Left ventricle myocardium inferior (tissue), 1 donor: ENCODE data around the gene NLRP12. TPM values are rescaled to one million over a fixed set of nuclear protein-coding genes. Genes with fewer than 3 reads are reported as not detected.
"Not testable (repeated sequence)": the region's sequence is repeated elsewhere in the genome, so short reads cannot be mapped to it uniquely, and the experiment has no call there.

Source experiments
- DNase-seq: peaks from one replicate; pipeline ENCODE4 v3.0.0-alpha.2; 2020
- H3K27ac ChIP-seq: fragments of 200-600 bp; replicated peaks from 2 replicates; pipeline ENCODE4 v1.8.0; 2021
- H3K27me3 ChIP-seq: fragments of 200-600 bp; 2 replicates; pipeline ENCODE4 v1.8.0; 2021; ENCODE audit warnings: low read depth
- H3K36me3 ChIP-seq: fragments of 200-600 bp; 2 replicates; pipeline ENCODE4 v1.8.0; 2021
- H3K4me1 ChIP-seq: fragments of 200-600 bp; 2 replicates; pipeline ENCODE4 v1.8.0; 2021
- H3K4me3 ChIP-seq: fragments of 200-600 bp; 2 replicates; pipeline ENCODE4 v1.8.0; 2021; ENCODE audit warnings: mild to moderate bottlenecking, moderate library complexity
- H3K9me3 ChIP-seq: fragments of 200-600 bp; replicated peaks from 2 replicates; pipeline ENCODE4 v1.8.0; 2021
- CTCF ChIP-seq: fragments of 200-600 bp; IDR thresholded peaks from 2 replicates; pipeline ENCODE4 v1.8.0; 2021; ENCODE audit warnings: antibody characterized with exemption, mild to moderate bottlenecking, borderline replicate concordance
- intact Hi-C: fragments of 100-400 bp; cut with micrococcal nuclease; formaldehyde crosslinking; loops from one replicate; pipeline ENCODE4 v1.11.0; 2022
- total RNA-seq: library from RNA; stranded (reverse); fragmentation: NEBNext Ultra II Directional; extraction: Animal tissue kit (Norgen Biotek cat#: 25700); gene quantifications from one replicate; pipeline ENCODE4 v1.2.1, GENCODE V29; 2021
- donor health status: DM: no; HTN: yes; CAD: no; lungs with severe emphysema.

The NLRP12 gene
- total RNA-seq, 1 donor from 2014 or later: 0.22 TPM

- TF ChIP-seq CTCF: no peak
- Histone ChIP-seq H3K36me3 (no peaks in the 10 kb centered on the region), H3K27ac (no peak overlapping the region), H3K4me1 (peaks cover 4% of the 10 kb centered on the region), H3K4me3 (no peak overlapping the region), H3K27me3 (peaks cover 23% of the 10 kb centered on the region), H3K9me3 (no peaks in the 10 kb centered on the region)
- intact Hi-C loops: no loop called here
- no peak for DNase-seq
Measured at GRCh38 chr19:53847555-53847954, 23.4 kb upstream of the NLRP12 start.

- intact Hi-C loops: loop anchor here (5.0 kb wide), 1 partner anchor 37 kb away; the partner anchor contains the start of gene PRKCG
- DNase-seq: no peak
- no peak overlapping the region for H3K27ac ChIP-seq
- TF ChIP-seq CTCF: no peak
- H3K27me3 ChIP-seq: peaks cover 8% of the 10 kb centered on the region
- no peaks in the 10 kb centered on the region for H3K9me3 ChIP-seq
- peaks cover 6% of the 10 kb centered on the region for H3K4me1 ChIP-seq
- no peak overlapping the region for H3K4me3 ChIP-seq
- no peaks in the 10 kb centered on the region for H3K36me3 ChIP-seq
Measured at GRCh38 chr19:53844849-53845246, 20.7 kb upstream of the NLRP12 start.

GRCh38 chr19:53840914-53841313 is 16.8 kb upstream of the NLRP12 start:
- H3K36me3 ChIP-seq, H3K27ac ChIP-seq, DNase-seq, H3K9me3 ChIP-seq, H3K4me3 ChIP-seq, H3K4me1 ChIP-seq: not testable (repeated sequence)
- intact Hi-C loops: loop anchor here (5.0 kb wide), 1 partner anchor 41 kb away; the partner anchor contains the start of gene PRKCG
- H3K27me3 ChIP-seq: peaks cover 31% of the 10 kb centered on the region

GRCh38 chr19:53840241-53840640 is 16.1 kb upstream of the NLRP12 start:
- not testable (repeated sequence) for DNase-seq, H3K4me3 ChIP-seq, H3K9me3 ChIP-seq, H3K36me3 ChIP-seq, H3K4me1 ChIP-seq, H3K27ac ChIP-seq
- peaks cover 25% of the 10 kb centered on the region for H3K27me3 ChIP-seq
- intact Hi-C loops: loop anchor here (5.0 kb wide), 1 partner anchor 42 kb away; the partner anchor contains the start of gene PRKCG

GRCh38 chr19:53838446-53838845 is 14.3 kb upstream of the NLRP12 start:
- intact Hi-C loops, H3K9me3 ChIP-seq, H3K36me3 ChIP-seq: not testable (repeated sequence)

GRCh38 chr19:53832861-53833260 is 8.7 kb upstream of the NLRP12 start:
- H3K27ac ChIP-seq, DNase-seq, H3K36me3 ChIP-seq, H3K4me1 ChIP-seq, intact Hi-C loops, H3K4me3 ChIP-seq, H3K9me3 ChIP-seq: not testable (repeated sequence)
- H3K27me3 ChIP-seq: peaks cover 38% of the 10 kb centered on the region

More at GRCh38 chr19:53838446-53838845, 14.3 kb upstream of the NLRP12 start:
- H3K4me3 ChIP-seq, H3K27ac ChIP-seq, DNase-seq, H3K4me1 ChIP-seq: not testable (repeated sequence)
- H3K27me3 ChIP-seq: peaks cover 27% of the 10 kb centered on the region

GRCh38 chr19:53828531-53828930 is 4.4 kb upstream of the NLRP12 start:
- Histone ChIP-seq H3K9me3 (no peaks in the 10 kb centered on the region), H3K4me1 (no peaks in the 10 kb centered on the region), H3K27me3 (peaks cover 66% of the 10 kb centered on the region), H3K4me3 (no peak overlapping the region), H3K36me3 (no peaks in the 10 kb centered on the region), H3K27ac (no peak overlapping the region)
- intact Hi-C loops: no loop called here
- no peak for DNase-seq
- TF ChIP-seq CTCF: no peak

GRCh38 chr19:53826876-53827275 is 2.8 kb upstream of the NLRP12 start:
- H3K27me3 ChIP-seq: peaks cover 55% of the 10 kb centered on the region
- intact Hi-C loops: no loop called here
- TF ChIP-seq CTCF: no peak

More at GRCh38 chr19:53826876-53827275, 2.8 kb upstream of the NLRP12 start:
- H3K36me3 ChIP-seq: no peaks in the 10 kb centered on the region
- no peaks in the 10 kb centered on the region for H3K9me3 ChIP-seq
- H3K4me3 ChIP-seq: no peak overlapping the region
- no peak for DNase-seq
- H3K4me1 ChIP-seq: no peaks in the 10 kb centered on the region
- H3K27ac ChIP-seq: no peak overlapping the region
